OCI-LY1 (cell line): Measurements from ENCODE around the gene SOCS7.

ENCODE experiments used
- EZH2 ChIP-seq: fragments of 200-600 bp; sonication (generic), shearing (Covaris generic); IDR thresholded peaks from 2 replicates; pipeline ENCODE4 v1.8.0; 2017; ENCODE audit warnings: borderline replicate concordance, mixed run types, mild to moderate bottlenecking, antibody characterized with exemption, low read length, moderate library complexity, mixed read lengths
- TF ChIP-seq, protein P1 (sequence below): fragments of 200-600 bp; sonication (generic), shearing (Covaris generic); IDR thresholded peaks from 2 replicates; pipeline ENCODE4 v1.5.1; 2017; ENCODE audit warnings: mild to moderate bottlenecking, antibody characterized with exemption, low read length, moderate library complexity, mixed read lengths

DNA sequence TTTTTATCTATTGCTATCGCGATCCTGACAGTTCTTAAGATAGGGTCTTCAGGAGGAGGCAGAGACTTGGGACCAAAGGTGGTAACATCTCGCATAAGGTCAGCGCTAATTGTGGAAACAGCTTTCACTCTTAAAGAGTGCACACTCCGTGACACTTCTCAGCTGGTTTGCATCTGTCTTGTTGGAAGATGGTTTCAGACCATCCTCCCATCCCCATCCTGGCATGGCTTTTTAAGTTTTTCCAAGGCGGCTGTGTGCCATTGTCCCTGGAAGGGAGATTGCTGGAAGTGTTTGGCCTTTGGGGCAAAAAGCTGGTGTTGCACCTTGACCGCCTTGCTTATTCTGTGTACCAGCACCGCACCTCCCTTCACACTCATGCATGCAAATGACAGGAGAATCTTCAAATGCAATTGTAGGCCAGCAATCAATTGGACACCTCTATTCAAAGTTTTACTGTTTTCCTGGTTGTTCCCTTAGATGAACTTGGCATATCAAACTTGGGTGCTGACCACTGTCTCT, 1.5 kb downstream of the SOCS7 start:
- no peak for TF ChIP-seq EZH2
- TF ChIP-seq, protein P1, sequence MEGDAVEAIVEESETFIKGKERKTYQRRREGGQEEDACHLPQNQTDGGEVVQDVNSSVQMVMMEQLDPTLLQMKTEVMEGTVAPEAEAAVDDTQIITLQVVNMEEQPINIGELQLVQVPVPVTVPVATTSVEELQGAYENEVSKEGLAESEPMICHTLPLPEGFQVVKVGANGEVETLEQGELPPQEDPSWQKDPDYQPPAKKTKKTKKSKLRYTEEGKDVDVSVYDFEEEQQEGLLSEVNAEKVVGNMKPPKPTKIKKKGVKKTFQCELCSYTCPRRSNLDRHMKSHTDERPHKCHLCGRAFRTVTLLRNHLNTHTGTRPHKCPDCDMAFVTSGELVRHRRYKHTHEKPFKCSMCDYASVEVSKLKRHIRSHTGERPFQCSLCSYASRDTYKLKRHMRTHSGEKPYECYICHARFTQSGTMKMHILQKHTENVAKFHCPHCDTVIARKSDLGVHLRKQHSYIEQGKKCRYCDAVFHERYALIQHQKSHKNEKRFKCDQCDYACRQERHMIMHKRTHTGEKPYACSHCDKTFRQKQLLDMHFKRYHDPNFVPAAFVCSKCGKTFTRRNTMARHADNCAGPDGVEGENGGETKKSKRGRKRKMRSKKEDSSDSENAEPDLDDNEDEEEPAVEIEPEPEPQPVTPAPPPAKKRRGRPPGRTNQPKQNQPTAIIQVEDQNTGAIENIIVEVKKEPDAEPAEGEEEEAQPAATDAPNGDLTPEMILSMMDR: no peak
